ENCODE measurements around the gene EML5.
"Not testable (repeated sequence)": the region's sequence is repeated elsewhere in the genome, so short reads cannot be mapped to it uniquely, and the experiment has no call there.

Gene EML5

DNA sequence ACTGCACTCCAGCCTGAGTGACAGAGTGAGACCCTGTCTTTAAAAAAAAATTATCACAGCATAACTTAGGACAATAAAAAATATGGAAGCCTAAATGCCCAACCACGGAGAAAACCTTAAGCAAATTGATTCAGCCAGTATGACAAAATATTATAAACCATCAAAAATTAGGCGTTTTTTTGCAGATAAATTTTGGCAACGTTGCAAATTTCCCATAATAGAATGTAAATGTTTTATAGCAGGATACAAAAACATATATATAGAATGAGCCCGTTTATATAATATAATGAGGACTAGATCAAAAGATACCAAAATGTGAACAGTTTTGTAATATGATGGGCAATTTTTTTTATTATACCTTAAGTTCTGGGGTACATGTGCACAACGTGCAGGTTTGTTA is 6.8 kb upstream of the EML5 start:
- no peak for DNase-seq

DNA sequence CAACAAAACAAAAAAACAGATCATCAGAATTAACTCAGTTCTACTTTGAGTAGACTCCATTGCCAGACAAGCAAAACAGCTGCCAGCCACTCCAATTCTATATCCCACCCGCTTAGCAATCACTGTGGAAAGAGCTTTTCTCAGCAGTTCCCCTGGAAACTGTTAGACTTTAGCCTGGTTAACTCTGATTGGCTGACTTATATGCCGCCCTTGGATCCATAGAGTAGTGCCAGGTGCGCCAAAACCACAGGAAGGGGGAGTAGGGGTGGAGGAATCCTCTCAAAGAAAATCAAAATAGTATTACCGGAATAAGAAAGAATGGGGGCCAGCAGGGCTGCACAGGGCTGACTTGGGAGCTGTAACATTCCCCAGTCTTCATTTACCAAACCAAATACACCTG is 5.4 kb upstream of the EML5 start:
- no peak for DNase-seq

DNA sequence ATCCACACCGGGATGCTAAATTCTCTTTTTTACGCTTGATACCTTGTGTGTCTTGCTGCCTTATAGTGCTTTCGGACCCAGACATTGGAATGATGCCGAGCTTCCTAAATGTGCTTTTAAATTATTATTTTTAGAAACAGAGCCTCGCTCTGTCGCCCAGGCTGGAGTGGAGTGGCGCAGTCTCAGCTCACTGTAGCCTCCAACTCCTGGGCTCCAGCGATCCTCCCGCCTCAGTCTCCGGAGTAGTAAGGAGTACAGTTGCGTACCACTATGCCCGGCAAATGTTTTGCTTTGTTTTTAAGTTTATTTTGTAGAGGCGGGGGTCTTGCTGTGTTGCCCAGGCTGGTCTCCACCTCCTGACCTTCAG is 489 bp upstream of the EML5 start:
- no peak for DNase-seq

DNA sequence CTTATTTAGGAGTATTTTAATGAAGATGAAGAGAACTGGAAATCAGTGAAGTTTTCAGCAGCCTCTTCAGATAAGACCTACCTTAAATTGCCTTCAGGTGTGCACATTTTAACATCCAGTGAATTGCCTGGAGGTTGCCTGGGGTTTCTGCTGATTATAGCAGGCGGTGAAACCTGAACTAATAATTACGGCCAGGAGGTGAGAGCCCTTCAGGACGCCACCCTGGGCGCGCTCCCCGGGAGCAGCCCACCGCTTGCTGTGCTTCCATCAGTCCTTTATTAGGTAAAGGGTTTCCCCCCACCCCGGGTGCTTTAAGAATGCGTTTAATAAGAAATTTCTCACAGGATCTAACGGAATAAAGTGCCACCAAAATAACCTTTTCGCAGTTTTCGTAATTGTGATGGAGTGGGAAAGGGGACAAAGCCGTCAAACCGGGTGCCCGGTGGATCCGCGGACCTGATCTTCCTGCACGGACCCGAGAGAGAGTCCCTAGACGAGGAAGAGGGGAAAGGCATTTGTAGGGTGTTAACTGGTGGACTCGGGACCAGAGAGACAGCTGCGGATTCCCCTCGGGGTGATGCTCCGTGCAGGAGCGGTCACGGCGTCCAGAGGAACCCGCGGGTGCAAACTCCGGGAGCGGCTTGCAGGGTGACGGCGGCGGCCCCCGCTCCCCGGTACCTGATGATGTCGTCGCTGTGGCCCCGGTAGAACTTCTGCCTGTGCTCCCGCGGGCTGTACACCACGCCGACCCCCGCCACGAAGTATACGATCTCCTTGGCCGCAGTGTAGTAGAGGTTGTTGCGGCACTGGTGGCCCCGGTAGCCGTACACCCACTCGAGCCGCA is 902 bp downstream of the EML5 start:
- peak in 1 of 2 experiments; percentile 13 for DNase-seq

DNA sequence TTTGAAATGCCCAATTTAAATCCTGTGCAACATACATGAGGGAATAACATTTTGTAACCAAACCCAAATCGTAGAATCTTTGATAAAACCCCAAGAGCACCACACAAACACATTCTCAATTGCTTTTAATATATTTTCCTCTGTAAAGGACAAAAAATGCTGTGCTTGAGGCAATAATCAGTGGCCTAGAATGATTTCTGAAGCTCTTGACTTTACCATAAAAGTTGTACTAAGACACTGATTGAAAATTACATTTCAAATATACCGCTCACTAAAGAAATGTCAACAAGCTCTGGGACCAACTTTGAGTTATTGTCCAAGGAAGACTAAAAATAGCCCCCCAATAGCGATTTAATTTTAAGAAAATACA is 1.5 kb downstream of the EML5 start:
- no peak for DNase-seq

DNA sequence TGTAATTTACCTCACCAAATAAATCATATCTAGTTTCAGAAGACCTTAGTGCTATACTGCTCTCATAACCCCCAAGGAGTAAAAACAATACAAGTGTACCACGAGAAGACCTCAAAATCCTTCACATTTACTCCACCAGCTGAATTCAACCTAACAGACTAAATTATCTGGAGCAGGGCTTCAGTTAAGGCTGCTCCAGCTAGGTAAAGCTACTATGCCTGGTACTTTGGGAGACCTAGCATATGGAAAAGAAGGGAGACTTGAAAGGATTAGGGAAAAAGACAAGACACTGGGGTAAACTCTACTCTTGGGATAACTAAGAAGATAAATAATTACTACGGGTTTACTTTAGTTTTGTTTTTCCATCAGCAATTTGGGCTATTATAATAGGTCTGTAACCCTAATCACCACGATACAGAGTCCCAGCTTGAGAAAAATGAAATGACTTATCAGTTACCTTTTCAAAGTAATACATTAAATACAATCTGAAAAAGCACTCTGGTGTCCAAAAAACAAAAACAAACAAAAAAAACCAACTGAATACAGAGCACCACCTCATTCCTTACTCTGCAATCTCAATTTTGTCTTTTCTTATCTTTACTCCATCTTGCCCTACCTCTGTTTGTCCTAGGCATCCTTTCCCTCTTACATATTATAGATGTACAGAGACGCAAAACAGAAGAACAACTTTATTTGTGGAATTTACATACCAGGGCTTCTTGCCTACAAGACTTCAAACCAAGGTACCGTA is 2.1 kb downstream of the EML5 start:
- no peak for DNase-seq

DNA sequence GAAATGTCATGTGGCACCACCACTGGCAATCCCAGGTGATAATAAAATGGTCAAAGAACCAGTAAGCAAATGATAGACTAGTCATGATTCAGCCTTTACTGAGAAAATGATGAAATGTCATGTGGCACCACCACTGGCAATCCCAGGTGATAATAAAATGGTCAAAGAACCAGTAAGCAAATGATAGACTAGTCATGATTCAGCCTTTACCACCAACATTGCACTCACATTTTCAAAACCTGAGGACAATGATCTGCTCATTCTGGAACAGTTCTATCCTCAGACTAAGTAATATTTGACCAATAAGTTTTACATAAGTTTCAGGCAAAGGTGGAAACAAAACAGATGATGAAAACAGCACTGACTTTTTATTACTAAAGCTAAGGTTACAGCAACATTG is 3.2 kb downstream of the EML5 start:
- not testable (repeated sequence) for DNase-seq

DNA sequence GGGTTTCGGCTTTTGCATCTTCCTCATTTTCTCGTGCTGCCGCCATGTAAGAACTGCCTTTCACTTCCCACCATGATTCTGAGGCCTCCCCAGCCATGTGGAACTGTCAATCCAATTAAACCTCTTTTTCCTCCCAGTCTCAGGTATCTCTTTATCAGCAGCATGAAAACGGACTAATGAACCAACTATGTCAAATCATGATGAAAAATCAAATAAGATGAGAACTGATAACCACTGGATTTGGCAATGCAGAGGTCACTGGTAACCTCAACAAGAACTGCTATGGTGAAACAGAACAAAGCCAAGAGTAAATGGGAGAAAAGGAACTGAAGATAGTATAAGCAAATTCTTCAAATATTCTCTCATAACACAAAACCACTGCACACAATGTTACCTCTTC is 6.0 kb downstream of the EML5 start:
- no peak for DNase-seq

DNA sequence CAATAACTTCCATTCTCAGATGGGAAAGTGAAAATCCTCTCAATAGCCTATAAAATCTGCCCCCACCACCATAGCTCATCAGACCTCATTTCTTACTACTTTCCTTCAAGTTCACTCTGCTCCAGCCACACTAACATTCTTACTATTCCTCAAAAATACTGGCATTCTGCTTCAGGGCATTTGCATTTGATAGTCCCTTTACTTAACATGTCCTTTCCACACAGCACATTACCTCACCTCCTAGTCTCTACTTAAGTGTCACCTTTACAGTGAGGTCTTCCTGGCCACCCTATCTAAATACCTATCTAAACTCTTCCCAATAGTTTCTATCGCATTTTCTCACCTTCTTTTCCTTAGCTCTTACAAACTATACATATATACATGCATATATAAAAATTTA is 6.8 kb downstream of the EML5 start:
- no peak for DNase-seq

DNA sequence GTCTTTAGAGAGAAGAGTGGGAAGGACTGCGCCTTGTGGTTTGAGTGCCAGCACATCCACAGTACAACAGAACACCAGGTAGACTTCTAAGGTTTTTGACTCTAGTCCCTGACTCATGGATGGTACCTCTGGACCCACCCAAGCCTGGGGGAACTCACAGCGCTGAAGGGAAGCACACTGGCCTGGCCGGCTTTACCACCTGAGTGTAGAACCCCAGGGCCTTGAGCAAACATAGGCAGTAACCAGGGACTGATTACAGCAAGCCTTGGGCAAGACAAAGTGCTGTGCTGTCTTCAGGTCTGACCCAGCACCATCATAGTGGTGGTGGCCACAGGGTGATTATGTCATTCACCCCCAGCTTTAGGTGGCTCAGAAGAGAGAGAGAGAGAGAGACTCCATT is 17.2 kb downstream of the EML5 start:
- no peak for DNase-seq

DNA sequence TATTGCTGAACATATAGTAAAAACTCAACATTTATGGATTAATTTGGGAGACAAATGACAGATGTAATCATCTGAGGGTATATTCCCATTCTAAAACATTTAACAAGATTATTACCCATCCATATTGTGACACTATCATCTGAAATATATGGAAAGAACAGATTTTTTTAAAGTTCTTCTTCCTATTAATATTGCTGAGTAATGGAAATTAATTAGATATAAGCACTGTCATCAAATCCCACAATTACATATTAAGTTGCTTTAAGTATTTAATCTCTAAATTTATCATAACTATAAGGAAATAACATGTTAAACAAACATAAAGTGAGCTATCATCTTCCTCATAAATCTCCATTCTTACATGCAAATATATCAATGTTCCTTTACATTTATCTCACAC is 22.0 kb downstream of the EML5 start:
- no peak for DNase-seq

DNA sequence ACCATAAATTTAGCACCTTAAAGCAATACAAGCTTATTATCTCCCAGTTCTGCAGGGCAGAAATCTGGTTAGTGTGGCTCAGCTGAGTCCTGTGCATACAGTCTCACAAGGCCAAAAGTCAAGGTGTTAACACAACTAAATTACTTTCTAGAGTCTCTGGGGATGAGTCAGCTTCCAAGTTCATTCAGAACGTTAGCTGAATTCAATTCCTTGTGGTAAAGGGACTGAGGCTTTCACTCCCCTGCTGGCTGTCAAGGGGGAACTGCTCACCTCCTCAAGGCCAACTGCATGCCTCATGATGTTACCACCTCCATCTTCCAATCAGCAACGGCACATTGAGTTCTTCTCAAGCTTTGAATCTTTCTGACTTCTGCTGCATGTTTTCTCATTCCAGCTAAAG is 27.6 kb downstream of the EML5 start:
- no peak for DNase-seq

DNA sequence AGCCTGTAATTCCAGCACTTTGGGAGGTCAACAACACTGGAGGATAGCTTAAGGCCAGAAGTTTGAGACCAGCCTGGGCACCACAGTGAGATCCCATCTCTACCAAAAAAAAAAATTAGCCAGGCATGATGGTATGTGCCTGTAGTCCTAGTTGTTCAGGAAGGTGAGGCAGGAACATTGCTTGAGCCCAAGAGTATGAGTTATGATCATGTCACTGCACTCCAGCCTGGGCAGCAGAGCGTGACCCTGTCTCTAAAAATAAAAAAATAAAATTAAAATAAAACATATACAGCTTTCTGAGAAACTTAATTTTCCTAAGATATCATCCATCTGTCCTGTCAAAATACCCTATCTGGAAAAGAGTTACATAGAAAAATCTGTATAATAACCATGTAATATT is 38.9 kb downstream of the EML5 start:
- no peak for DNase-seq

DNA sequence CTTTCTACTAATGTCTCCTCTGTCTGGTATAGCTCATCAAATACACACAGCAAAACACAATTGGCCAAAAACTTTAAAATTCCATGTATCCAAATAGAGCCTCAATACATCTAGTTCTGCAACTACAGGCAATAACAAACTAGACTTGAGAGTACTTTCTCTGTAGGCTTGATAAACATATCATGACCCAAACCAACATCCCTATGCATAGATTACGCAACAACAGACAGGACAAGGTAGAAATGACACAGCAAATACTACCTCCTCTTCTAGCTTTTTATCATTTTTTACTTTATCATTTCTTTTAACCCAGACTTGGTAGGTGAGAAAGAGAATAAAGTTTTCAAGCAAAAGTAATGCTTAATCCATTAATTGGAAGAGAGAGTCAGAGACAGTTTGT is 41.8 kb downstream of the EML5 start:
- DNase-seq: no peak

DNA sequence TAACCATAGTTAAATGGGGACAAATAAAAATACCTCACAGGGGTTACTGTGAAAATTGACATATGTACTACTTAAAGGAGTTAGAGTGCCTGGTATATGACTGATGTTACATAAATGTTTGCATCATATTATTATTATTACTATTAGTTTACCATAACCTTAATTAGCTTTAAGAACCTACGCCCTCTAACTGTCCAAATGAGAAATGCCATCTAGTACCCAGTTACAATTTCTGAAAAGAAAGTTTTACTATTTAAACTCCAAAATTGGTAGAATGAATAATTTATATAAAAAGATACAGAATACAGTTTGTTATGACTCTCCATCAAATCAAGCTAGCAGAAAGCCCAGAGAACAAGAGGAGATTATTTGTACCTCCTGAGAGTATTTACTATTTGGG is 42.3 kb downstream of the EML5 start:
- DNase-seq: no peak

DNA sequence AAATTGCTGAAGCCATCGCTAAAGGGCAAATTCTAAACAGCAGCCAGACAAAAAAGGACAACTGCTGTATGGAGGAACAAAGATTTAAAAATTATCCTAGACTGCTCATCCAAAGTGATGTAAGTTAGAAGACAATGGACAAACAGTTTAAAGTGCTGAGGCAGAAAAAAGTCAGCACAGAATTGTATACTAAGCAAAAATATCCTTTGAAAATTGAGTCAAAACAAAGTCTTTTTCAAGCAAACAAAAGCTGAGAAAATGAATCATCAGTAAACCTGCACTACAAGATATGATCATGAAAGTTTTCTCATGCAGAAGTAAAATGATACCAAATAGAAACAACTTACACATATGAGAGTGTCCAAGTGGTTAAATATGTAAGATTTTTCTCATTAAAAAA is 43.6 kb downstream of the EML5 start:
- no peak for DNase-seq

DNA sequence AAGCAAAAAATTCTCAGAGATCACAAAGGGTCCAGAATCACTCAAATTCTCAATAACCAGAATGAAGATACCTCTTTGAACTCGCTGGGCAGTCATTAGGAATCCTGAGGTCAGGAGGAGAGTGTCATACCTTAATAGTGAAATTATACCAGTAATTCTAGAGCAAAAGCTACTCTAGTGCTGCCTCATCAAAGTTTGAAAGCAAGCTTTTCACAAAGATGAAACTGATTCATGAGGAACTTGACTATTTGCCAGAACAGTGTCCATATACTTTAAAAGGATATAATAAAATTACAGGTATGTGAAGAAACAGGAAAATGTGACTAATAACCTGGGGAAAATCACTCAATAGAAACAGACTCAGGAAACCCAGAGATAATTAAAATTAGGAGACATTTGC is 44.5 kb downstream of the EML5 start:
- DNase-seq: no peak

DNA sequence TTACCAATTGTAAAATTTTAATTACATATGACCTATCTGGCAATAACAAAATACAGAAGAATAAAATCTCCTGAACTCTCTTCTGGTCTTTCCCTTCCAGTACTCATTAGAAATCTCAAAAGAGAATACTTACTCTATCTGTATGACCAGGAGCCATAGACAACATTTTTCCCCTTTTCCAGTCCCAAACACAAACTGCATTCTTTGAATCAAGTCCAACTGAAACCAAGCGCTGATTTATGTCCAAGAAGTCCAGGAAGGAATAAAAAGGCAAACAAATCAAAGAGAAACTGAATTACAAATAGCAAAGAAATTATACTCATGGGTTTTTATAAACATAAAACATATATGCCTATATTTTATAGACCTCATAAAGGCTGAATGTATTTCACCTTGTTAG is 46.7 kb downstream of the EML5 start:
- DNase-seq: no peak

DNA sequence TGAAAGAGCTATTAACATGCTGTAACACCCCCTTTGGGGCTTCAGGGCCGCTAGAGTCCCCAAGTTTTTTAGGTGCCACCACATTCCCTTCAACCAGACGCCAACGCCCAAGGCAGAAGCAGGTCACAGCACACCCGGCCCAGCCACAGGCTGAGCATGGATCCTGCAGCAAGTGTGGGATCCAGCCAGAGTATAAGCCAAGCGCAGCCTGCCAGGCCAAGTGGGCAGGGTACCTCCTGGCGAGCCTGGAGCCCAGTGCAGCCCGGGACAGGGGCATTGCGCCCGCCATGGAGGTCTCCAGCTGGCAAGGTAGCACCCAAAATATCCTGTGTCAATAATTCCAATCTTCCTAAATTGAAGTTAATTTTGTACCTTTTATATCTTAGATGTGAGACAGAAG is 55.5 kb downstream of the EML5 start:
- no peak for DNase-seq

DNA sequence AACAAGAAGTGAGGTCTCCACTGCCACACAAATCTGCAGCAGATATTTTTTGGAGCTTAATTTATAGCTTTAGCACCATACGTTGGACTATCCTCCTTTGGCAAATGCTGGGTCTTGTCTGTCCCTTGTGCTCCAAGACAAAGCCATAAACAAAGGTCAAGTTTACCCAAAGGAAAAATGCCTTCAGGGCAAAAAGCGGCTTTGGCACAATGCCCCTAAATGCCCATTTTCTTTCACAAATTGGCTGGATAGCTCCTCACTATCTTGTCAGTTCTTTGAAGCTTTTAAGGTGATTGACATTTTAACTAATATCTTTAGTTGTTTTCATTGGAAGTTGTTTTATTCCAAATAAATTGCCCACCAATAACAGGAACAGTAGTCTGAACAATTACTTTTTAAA is 59.6 kb downstream of the EML5 start:
- no peak for DNase-seq

DNA sequence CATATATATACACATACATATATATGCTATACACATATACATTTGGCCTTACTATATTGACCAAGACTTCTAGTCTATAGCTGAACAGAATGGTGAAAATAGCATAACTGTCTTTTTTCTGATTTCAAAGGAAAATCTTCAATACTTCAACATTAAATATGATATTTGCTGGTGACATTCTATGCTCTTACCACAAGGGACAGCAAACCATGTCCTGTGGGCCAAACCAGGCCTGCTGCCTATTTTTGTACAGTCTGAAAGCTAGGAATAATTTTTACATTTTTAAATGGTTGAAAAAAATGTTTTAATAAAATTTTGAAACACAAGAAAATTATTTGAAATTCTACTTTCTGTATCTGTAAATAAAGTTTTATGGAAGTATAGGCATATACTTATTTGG is 63.6 kb downstream of the EML5 start:
- no peak for DNase-seq

DNA sequence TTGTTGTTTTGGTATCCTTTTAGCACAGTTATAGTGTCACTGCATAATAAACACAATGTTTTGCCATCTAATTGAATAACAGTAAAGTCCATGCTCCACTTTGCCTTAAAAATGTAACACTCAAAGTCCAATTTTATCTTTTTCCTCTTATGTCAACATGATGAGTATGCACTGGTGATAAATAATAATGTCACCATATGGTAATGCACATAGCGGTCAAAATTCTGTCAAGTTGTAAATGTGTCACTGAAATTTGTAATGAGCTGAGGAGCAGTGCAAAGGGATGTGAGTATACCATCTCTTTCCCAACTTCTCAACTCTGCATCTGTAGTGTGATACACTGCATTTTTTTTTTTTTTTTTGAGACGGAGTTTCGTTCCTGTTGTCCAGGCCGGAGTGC is 65.7 kb downstream of the EML5 start:
- no peak for DNase-seq

DNA sequence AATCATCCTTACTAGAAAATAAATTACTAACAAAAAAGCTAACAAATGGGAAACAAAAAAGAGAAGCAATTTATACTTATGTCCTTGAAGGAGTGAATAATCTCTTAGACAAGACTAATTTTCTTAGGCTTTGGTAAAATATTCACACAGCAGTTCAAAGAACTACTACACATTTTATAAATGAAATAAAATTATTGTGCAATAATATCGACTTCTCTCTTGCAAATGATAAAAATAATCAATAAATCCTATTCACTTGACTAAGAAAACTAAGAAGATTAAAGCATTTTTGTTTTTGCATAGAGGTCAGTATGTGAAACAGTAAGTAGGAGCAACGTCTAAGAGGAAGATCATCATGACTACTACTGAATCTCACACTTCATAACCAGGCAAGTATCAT is 82.0 kb downstream of the EML5 start:
- DNase-seq: no peak

DNA sequence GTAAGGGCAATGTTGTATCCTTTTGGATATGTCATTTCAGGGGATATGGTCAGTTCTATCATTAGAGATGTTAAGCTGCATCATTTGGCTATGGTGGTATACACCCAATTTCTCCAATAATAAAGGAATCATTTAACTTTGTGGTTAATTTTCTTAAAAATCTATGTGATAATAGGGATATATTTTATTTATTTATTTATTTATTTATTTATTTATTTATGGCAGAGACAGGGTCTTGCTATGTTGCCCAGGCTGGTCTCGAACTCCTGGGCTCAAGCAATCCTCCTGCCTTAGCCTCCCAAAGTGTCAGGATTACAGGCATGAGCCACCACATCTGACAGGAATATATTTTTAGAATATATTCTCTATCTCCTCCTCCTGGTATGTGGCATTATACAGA is 85.7 kb downstream of the EML5 start:
- DNase-seq: no peak

DNA sequence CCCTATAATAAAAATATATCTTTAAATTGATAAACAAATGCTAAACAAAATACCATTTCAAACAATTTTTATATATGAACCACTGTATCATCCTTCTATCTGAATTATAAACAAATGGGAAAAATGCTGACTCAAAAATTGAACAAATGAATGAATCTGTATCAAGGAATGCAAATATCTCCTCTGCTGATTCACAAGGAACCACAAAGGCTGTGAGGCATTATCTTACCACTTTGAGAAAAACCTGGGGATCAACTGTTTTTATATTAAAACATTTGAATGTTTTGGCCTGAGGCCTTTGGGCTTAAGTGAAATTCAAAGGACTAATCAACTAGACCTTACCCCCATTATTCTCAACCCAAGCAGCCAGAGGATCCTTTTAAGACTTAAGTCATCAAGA is 86.3 kb downstream of the EML5 start:
- no peak for DNase-seq
